ENCODE data around the gene ZNF493.

ZNF493 gene

DNA sequence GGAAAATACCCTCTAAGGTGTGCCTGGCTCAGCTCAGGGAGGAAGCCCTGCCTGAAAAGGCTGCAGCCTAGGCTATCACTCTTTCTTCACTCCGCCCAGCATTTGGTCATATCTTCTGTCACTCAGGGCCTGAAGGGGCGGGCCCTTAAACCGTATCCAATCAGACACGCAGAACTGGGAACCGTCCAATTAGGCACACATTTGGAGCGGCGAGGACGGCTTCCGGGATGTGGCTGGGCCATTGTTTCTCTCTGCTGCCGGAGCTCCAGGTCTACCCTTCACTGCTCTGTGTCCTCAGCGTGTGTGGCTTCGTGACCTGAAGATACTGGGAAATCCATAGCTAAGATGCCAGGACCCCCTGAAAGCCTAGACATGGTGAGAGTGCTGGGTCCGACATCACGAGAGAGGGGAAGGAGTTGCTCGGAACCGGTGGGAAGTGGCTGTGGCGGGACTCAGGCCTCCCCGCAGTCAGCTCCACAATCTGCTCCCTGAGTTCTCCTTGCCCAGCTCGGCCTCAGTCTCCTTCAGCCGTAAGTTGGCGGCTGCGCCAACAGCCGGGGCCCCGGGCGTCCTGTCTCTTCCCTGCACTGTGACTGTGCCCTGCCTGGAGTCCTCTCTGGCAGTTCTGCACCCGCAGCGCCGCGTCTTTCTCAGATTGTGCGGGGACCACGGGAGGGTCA is at the start of gene ZNF493:
Gene ZNF493, plus strand, starts transcription at position 241 of the 680 bp plus-strand sequence. Its CDS starts 105 bp downstream, at position 346.
- DNase-seq (ENCODE audit: low read depth), result peak; percentile 88

- no peak for DNase-seq (ENCODE audit: low read depth)
These were observed 44.1 kb upstream of the ZNF493 start for GRCh38 chr19:21352830-21353229.

DNA sequence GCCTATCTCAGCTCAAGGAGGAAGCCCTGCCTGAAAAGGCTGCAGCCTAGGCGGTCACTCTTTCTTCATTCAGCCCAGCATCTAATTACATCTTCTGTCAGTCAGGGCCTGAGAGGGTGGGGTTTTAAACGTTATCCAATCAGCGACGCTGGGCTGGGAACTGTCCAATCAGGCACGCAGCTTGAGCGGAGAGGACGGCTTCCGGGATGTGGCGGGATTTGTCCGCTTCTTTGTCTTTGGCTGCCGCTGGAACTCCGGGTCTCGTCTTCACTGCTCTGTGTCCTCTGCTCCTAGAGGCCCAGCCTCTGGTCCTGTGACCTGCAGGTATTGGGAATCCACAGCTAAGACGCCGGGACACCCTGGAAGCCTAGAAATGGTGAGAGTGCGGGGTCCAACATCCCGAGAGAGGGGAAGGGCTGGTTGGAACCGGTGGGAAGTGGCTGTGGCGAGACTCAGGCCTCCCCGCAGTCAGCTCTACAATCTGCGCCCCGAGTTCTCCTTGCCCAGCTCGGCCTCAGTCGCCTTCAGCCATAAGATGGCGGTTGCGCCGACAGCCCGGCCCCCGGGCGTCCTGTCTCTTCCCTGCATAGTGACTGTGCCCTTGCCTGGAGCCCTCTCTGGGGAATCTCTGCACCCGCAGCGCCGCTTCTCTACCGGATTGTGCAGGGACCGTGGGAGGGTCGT is 38.0 kb upstream of the ZNF493 start, which contains the start of gene ZNF738:
Gene ZNF738, plus strand, starts transcription at position 233 of the 684 bp plus-strand sequence. Its CDS starts 141 bp downstream, at position 374.
- DNase-seq (ENCODE audit: low read depth), result peak; percentile 75

DNA sequence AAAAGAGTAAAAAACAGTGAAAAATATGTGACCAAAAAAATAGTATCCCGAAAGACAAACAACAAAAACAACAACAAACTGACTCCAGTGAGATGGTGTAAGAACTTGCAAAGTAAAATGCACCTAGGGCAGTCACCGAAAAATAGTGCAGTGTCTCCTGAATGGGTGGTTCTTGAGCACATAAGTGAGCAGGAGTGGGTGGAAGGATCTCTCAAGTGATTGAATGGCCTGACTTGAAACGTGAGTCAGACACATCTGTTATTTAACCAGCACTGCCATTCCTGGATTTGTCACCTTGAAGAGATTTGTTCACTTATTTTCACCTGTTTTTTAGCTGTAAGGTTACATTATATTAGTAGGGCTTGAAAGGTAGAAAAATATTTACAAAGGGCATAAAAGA is 34.6 kb upstream of the ZNF493 start:
- DNase-seq (ENCODE audit: low read depth), result no peak

GRCh38 chr19:21383980-21384582 is 12.9 kb upstream of the ZNF493 start:
- no peak for DNase-seq (ENCODE audit: low read depth)

GRCh38 chr19:21396121-21396520 is 812 bp upstream of the ZNF493 start:
- DNase-seq (ENCODE audit: low read depth), result no peak

GRCh38 chr19:21398851-21399250 is 1.9 kb downstream of the ZNF493 start:
- no peak for DNase-seq (ENCODE audit: low read depth)

GRCh38 chr19:21402303-21402985 is 5.5 kb downstream of the ZNF493 start:
- DNase-seq (ENCODE audit: low read depth), result no peak

GRCh38 chr19:21410166-21410565 is 13.2 kb downstream of the ZNF493 start:
- no peak for DNase-seq (ENCODE audit: low read depth)

DNA sequence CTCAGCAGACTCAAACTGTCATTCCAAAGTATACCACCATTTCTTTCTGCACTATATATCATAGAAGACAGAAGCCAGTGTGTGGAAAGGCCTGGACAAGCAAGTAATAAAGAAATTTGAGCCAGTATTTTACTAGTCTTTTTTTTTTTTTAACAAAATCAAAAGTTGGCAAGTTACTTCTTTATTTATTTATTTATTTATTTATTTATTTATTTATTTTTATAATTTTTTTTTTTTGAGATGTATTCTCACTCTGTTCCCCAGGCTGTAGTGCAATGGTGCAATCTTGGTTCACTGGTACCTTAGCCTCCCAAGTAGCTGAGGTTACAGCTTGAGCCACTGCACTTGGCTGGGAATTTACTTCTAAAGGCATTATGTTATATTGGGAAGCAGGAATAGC is 25.3 kb downstream of the ZNF493 start:
- DNase-seq (ENCODE audit: low read depth), result no peak

DNA sequence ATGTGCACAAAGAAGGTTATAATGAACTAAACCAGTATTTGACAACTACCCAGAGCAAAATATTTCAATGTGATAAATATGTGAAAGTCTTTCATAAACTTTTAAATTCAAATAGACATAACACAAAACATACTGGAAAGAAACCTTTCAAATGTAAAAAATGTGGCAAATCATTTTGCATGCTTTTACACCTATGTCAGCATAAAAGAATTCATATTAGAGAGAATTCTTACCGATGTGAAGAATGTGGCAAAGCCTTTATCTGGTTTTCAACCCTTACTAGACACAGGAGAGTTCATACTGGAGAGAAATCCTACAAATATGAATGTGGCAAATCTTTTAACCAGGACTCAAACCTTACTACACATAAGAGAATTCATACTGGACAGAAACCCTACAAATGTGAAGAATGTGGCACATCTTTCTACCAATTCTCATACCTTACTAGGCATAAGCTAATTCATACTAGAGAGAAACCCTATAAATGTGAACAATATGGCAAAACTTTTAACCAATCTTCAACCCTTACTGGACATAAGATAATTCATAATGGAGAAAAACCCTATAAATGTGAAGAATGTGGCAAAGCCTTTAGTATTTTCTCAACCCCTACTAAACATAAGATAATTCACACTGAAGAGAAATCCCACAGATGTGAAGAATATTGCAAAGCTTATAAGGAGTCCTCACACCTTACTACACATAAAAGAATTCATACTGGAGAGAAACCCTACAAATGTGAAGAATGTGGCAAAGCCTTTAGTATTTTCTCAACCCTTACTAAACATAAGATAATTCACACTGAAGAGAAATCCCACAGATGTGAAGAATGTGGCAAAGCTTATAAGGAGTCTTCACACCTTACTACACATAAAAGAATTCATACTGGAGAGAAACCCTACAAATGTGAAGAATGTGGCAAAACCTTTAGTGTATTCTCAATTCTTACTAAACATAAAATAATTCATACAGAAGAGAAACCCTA is 26.4 kb downstream of the ZNF493 start:
- no peak for DNase-seq (ENCODE audit: low read depth)

DNA sequence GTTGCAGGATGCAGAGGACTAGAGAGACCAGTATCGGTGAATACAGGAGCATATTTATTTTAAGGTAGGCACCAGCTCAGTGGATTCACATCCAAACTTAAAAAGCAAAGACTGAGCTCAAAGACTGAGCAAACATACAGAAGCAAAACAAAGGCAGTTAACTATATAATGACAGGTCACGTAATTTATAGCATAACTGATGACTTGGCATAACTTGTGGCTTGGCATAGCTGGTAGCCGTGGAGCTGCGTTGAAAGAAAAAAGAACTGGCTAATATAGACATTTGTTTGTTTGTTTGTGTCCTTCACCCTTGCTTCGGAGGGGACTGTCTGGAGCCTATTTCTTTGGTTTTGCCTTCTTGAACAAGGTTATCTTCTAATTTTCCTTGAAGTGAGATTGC is 33.7 kb downstream of the ZNF493 start:
- no peak for DNase-seq (ENCODE audit: low read depth)

DNA sequence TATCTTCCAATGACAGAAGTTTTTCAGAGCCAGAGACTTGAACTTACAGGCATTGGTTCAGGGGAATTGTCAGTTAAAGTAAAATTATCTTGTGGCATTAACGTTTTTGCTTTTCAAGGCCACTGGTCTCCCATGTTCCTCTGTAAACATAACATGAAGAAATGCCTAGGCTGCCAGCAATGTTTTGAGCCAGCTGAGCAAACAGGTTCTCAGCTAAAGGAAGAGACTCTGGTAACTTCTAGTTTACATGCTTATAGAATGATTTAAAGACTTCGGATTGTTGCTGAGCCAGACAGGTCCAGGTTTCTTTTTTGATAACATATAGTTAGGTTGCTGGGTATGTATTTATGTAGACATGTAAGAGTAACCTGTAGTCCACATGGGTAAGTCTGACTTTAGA is 35.7 kb downstream of the ZNF493 start:
- DNase-seq (ENCODE audit: low read depth), result no peak

GRCh38 chr19:21434516-21434915 is 37.6 kb downstream of the ZNF493 start:
- no peak for DNase-seq (ENCODE audit: low read depth)

DNA sequence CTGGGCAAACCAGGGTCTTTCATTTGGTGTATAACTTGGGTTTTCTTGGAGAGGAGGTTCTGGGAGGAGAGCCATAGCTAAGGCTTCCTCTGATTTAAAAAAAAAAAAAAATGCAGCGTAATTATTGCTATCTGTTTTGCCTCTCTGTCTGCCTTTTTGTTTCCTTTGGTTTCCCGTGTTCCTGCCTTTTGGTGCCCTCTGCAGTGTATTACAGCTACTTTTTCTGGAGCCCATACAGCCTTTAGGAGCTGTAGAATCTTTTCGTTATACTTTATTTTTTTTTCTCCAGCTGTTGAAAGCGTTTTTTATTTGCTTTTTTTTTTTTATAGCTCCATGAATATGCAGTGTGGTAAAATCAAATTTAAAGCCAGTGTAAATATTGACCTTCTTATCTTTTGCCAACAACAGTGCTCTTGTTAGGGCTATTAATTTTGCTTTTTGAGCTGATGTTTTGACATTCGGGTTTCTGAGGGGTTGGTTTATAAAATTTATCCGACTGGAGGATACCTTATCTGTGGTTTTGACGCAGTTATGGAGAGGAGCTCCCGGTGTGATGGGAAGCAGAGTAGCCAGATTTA is 38.1 kb downstream of the ZNF493 start:
- no peak for DNase-seq (ENCODE audit: low read depth)

DNA sequence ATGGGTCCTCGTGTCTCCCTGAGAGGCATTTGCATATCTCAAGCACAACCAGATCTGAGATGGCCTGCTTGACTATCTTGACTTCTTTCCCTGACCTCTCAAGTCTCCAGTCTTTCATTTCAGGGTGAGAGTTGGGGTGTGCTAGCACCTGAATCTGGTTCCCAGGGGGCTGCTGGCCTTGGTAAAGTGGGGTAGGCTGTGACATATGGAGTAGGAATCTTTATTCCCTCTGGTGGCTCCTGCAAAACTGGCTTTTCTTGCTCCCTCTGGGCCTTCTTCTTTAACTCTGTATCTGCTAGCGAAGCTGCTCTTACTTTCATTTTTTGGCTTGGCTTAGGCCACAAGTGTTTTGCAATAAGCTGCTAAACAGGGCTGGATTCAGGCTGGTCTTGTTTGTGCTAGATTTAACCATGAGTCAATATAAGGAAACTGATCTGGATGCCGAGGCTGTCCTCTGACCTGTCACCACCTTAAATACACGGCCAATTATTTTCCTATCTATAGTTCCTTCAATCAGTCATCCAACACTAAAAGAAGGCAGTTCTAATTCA is 42.3 kb downstream of the ZNF493 start:
- DNase-seq (ENCODE audit: low read depth), result no peak

DNA sequence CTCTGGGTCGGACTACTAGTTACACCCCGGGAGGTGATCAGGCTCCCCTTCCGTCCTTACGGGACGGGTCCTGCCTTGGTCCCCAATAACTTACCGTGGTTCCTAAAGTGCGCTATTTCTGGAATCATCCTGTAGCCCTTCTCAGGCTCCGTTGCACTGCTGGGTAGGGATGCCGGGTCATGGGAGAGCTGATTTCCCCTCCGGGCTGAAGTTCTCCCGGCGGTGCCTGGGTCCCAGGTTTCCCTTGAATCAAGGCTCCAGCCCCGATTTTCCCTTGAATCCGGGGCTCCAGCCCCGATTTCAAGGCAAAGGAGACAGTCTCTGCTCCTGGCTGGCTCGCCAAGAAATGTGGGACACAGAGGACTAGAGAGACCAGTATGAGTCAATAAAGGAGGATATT is 43.4 kb downstream of the ZNF493 start:
- no peak for DNase-seq (ENCODE audit: low read depth)

- no peak for DNase-seq (ENCODE audit: low read depth)
These were observed 54.3 kb downstream of the ZNF493 start for GRCh38 chr19:21451187-21451586.

GRCh38 chr19:21454901-21455300 is 58.0 kb downstream of the ZNF493 start:
- DNase-seq (ENCODE audit: low read depth), result no peak

- DNase-seq (ENCODE audit: low read depth), result no peak
These were observed 63.8 kb downstream of the ZNF493 start for GRCh38 chr19:21460686-21461085.

DNA sequence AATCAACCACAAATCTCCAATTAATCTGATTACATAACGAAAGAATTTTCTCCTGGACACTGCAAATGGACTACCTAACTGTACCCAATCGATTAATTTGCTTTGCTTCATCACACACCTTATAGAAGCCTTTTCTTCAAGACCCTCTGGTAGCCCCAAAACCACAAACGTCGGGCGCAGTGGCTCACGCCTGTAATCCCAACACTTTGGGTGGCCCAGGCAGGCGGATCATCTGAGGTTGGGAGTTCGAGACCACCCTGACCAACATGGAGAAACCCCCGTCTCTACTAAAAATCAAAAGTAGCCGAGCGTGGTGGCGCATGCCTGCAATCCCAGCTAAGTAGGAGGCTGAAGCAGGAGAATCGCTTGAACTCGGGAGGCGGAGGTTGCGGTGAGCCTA is 65.6 kb downstream of the ZNF493 start:
- DNase-seq (ENCODE audit: low read depth), result no peak
